ENCODE results near the gene PRKG1.

PRKG1 gene

DNA sequence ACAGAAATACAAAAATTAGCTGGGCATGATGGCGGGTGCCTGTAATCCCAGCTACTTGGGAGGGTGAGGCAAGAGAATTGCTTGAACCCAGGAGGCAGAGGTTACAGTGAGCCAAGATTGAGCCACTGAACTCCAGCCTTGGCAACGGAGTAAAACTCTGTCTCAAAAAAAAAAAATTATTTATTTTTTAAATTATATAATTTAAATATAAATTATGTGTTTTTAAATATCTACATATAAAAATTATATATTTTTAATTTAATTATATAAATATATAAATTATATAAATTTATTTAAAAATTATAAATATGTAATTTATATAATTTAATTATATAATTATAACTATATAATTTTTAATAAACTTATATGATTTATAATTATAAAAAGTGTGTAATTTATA lies 51.2 kb downstream of the PRKG1 start:
- Histone ChIP-seq H3K4me1 (ENCODE audit: control insufficient read depth in 5 of 5, insufficient read depth in 5 of 5, low read length in 5 of 5) (no peaks in the 10 kb centered on the region), H3K27me3 (ENCODE audit: control insufficient read depth in 5 of 5, insufficient read depth in 4 of 5, low read length in 5 of 5) (no peaks in the 10 kb centered on the region)

DNA sequence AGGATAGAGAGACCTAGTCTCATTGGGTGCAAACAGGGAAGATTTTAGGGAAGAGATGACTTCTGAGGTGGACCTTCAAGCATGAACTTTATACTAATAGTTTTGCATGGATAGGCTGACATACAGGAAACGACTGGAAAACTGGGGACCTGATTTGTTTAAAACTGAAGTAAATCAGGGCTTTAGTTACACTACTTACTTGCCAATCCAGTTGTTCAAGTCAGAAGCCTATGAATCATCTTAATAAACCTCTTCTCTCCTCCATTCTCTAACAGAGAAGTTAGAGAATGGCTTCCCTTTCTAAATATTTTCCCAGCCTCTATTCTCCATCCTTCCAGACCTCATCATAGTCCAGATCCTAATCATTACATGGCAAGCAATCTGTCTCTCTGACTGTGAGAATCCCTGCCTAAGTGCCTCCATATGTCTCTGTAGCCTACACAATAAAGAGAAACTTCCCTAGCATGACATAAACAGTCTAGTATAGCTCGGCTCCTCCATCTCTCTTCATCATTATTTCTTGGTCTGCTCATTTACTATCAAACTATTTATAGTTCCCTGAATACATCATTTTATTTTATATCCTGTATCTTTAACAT lies 55.8 kb downstream of the PRKG1 start:
- Histone ChIP-seq H3K27ac (ENCODE audit: low read depth, low read length) (no peak overlapping the region), H3K9ac (ENCODE audit: low read length in 5 of 5) (no peak overlapping the region), H3K36me3 (ENCODE audit: control insufficient read depth in 5 of 5, insufficient read depth in 5 of 5, low read length in 5 of 5) (no peaks in the 10 kb centered on the region), H3K4me3 (ENCODE audit: low read depth in 1 of 5, low read length in 5 of 5) (no peak overlapping the region), H3K4me1 (ENCODE audit: control insufficient read depth in 5 of 5, insufficient read depth in 5 of 5, low read length in 5 of 5) (no peaks in the 10 kb centered on the region), H3K9me3 (ENCODE audit: control insufficient read depth in 5 of 5, low read length in 5 of 5) (peaks cover 0 to 4% (median 0%) of the 10 kb centered on the region in 5 donors), H3K27me3 (ENCODE audit: control insufficient read depth in 5 of 5, insufficient read depth in 4 of 5, low read length in 5 of 5) (no peaks in the 10 kb centered on the region)

More for the DNA sequence above, 51.2 kb downstream of the PRKG1 start:
- H3K9ac ChIP-seq (ENCODE audit: low read length in 5 of 5): no peak overlapping the region
- H3K4me3 ChIP-seq (ENCODE audit: low read depth in 1 of 5, low read length in 5 of 5): no peak overlapping the region
- H3K9me3 ChIP-seq (ENCODE audit: control insufficient read depth in 5 of 5, low read length in 5 of 5): peaks cover 0 to 4% (median 0%) of the 10 kb centered on the region in 5 donors
- no peaks in the 10 kb centered on the region for H3K36me3 ChIP-seq (ENCODE audit: control insufficient read depth in 5 of 5, insufficient read depth in 5 of 5, low read length in 5 of 5)
- no peak overlapping the region for H3K27ac ChIP-seq (ENCODE audit: low read depth, low read length)

DNA sequence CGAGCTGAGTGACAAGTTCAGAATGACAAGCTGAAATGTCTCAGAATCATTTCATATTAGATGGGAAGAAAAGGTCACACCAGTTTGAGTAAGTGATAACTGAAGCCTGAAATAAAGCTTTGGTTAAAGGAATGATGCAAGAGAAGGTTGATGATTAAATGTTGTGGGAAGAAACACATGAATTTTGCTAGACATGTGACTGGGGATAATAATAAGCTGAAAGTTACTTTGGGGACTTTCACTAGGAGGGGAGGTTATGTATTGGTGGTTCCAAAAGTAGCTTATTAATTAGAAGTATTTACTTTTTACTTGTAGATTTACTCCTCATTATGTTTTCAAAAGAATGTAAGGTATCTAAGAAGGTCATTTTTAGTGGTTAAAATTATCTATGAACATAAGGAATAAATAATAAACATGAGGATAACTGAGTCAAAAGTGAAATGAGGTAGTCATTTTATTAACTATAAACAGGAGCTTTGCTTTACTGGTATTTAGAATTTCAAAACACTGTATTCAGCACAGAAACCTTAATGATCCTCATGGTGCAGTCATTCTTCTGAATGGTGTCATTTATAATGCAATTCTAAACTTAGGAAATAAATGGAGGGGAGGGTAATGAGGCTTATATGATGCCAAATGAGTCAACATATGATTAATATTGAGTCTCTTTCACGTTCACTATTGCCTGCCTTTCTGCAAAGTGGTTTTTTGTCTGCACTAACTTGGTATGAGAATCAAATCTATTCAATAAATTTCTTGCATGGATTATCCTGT lies 63.7 kb downstream of the PRKG1 start:
- Histone ChIP-seq H3K4me1 (ENCODE audit: control insufficient read depth in 5 of 5, insufficient read depth in 5 of 5, low read length in 5 of 5) (no peaks in the 10 kb centered on the region), H3K4me3 (ENCODE audit: low read depth in 1 of 5, low read length in 5 of 5) (no peak overlapping the region), H3K9me3 (ENCODE audit: control insufficient read depth in 5 of 5, low read length in 5 of 5) (no peaks in the 10 kb centered on the region), H3K27ac (ENCODE audit: low read depth, low read length) (no peak overlapping the region), H3K36me3 (ENCODE audit: control insufficient read depth in 5 of 5, insufficient read depth in 5 of 5, low read length in 5 of 5) (no peaks in the 10 kb centered on the region), H3K9ac (ENCODE audit: low read length in 5 of 5) (no peak overlapping the region), H3K27me3 (ENCODE audit: control insufficient read depth in 5 of 5, insufficient read depth in 4 of 5, low read length in 5 of 5) (no peaks in the 10 kb centered on the region)

DNA sequence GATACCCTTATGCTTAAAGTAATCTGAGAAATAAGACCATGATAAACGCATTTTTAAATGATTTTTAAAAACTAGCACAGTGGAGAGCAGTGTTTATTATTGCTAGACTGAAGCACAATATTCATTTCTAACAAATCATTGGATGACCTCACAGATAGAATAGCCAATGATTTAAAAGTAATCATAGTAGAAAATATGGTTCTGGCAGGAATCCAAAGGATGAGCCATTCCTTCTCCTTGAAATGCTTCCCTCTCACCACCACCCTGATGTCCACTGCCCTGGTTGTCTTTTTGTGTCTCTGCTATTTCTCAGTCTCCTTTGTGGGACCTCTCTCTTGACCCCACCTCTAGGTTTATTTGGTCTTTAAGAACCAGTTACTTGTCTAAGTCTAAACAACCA lies 64.9 kb downstream of the PRKG1 start:
- Histone ChIP-seq H3K4me3 (ENCODE audit: low read depth in 1 of 5, low read length in 5 of 5) (no peak overlapping the region), H3K4me1 (ENCODE audit: control insufficient read depth in 5 of 5, insufficient read depth in 5 of 5, low read length in 5 of 5) (no peaks in the 10 kb centered on the region), H3K27me3 (ENCODE audit: control insufficient read depth in 5 of 5, insufficient read depth in 4 of 5, low read length in 5 of 5) (no peaks in the 10 kb centered on the region), H3K27ac (ENCODE audit: low read depth, low read length) (no peak overlapping the region), H3K9me3 (ENCODE audit: control insufficient read depth in 5 of 5, low read length in 5 of 5) (no peaks in the 10 kb centered on the region), H3K36me3 (ENCODE audit: control insufficient read depth in 5 of 5, insufficient read depth in 5 of 5, low read length in 5 of 5) (no peaks in the 10 kb centered on the region), H3K9ac (ENCODE audit: low read length in 5 of 5) (no peak overlapping the region)

DNA sequence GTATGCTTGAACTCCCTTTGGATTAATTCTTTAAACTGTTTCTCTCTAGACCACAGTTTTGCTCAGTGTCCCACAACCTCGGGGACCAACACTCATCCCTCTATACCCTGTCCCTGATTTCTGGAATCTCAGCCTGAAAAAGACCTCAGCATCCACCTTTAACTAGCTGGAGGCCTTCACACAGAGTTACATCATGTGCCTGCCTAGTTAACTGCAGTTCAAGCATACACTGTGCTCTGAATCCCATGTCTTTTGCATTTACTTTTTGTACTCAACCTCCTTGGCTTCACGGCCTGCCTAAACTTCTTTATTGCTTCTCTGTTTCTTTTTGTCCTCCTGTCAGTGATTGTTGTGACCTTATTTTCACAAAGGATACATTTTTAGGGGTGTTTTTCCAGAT lies 66.7 kb downstream of the PRKG1 start:
- no peaks in the 10 kb centered on the region for H3K4me1 ChIP-seq (ENCODE audit: control insufficient read depth in 5 of 5, insufficient read depth in 5 of 5, low read length in 5 of 5)
- H3K9me3 ChIP-seq (ENCODE audit: control insufficient read depth in 5 of 5, low read length in 5 of 5): no peaks in the 10 kb centered on the region
- no peak overlapping the region for H3K27ac ChIP-seq (ENCODE audit: low read depth, low read length)
- H3K36me3 ChIP-seq (ENCODE audit: control insufficient read depth in 5 of 5, insufficient read depth in 5 of 5, low read length in 5 of 5): no peaks in the 10 kb centered on the region
- H3K9ac ChIP-seq (ENCODE audit: low read length in 5 of 5): no peak overlapping the region
- no peaks in the 10 kb centered on the region for H3K27me3 ChIP-seq (ENCODE audit: control insufficient read depth in 5 of 5, insufficient read depth in 4 of 5, low read length in 5 of 5)
- H3K4me3 ChIP-seq (ENCODE audit: low read depth in 1 of 5, low read length in 5 of 5): no peak overlapping the region

DNA sequence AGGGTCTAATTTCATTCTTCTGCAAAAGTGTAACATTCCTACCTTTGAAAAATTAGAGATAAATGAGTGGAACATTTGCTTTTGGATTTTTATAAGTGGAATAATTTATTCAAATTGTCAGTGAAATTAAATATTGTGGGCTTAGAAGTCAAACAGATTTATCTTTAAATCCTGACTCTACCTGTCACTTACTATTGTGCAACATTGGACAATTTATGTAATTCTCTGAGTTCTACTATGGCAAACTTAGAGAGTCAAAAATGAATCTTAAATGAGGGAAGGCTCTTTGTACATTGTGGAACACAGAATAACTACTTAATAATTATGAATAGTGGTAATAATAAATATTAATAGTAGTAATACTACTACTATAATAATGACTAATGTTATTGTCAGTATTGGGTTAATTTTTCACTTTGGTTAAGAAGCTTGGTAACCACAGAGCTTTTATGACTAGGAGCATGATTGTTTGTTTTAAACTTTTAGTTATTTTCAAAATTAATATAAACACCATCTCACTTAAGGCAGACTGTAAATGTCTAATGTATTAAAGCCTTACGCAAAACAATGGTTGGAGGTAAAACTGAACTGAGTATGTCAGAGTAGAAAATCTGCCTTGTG lies 70.0 kb downstream of the PRKG1 start:
- H3K27ac ChIP-seq (ENCODE audit: low read depth, low read length): no peak overlapping the region
- no peaks in the 10 kb centered on the region for H3K4me1 ChIP-seq (ENCODE audit: control insufficient read depth in 5 of 5, insufficient read depth in 5 of 5, low read length in 5 of 5)
- no peaks in the 10 kb centered on the region for H3K27me3 ChIP-seq (ENCODE audit: control insufficient read depth in 5 of 5, insufficient read depth in 4 of 5, low read length in 5 of 5)
- no peaks in the 10 kb centered on the region for H3K36me3 ChIP-seq (ENCODE audit: control insufficient read depth in 5 of 5, insufficient read depth in 5 of 5, low read length in 5 of 5)
- no peak overlapping the region for H3K9ac ChIP-seq (ENCODE audit: low read length in 5 of 5)
- H3K4me3 ChIP-seq (ENCODE audit: low read depth in 1 of 5, low read length in 5 of 5): no peak overlapping the region
- H3K9me3 ChIP-seq (ENCODE audit: control insufficient read depth in 5 of 5, low read length in 5 of 5): no peaks in the 10 kb centered on the region

DNA sequence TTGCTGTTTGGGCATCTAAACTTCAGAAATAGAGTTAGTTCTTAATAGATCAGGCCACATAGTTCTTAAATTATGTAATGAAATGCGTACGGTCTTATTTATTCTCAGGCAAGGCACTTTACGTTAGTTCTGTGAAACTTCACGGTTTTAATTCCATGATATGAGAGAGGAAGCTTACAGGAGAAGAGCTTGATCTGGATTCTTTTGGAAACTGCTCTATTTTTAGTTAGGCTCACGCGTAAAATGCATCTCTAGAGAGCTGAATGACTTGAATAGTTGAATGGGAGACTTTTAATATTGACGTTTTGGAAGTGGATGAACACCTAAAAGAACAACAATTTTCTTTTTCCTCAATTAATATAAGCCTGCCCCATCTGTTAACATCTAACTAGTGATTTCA lies 71.1 kb downstream of the PRKG1 start:
- no peaks in the 10 kb centered on the region for H3K9me3 ChIP-seq (ENCODE audit: control insufficient read depth in 5 of 5, low read length in 5 of 5)
- H3K36me3 ChIP-seq (ENCODE audit: control insufficient read depth in 5 of 5, insufficient read depth in 5 of 5, low read length in 5 of 5): no peaks in the 10 kb centered on the region
- no peaks in the 10 kb centered on the region for H3K27me3 ChIP-seq (ENCODE audit: control insufficient read depth in 5 of 5, insufficient read depth in 4 of 5, low read length in 5 of 5)
- H3K27ac ChIP-seq (ENCODE audit: low read depth, low read length): no peak overlapping the region
- no peak overlapping the region for H3K4me3 ChIP-seq (ENCODE audit: low read depth in 1 of 5, low read length in 5 of 5)
- H3K9ac ChIP-seq (ENCODE audit: low read length in 5 of 5): no peak overlapping the region
- no peaks in the 10 kb centered on the region for H3K4me1 ChIP-seq (ENCODE audit: control insufficient read depth in 5 of 5, insufficient read depth in 5 of 5, low read length in 5 of 5)

DNA sequence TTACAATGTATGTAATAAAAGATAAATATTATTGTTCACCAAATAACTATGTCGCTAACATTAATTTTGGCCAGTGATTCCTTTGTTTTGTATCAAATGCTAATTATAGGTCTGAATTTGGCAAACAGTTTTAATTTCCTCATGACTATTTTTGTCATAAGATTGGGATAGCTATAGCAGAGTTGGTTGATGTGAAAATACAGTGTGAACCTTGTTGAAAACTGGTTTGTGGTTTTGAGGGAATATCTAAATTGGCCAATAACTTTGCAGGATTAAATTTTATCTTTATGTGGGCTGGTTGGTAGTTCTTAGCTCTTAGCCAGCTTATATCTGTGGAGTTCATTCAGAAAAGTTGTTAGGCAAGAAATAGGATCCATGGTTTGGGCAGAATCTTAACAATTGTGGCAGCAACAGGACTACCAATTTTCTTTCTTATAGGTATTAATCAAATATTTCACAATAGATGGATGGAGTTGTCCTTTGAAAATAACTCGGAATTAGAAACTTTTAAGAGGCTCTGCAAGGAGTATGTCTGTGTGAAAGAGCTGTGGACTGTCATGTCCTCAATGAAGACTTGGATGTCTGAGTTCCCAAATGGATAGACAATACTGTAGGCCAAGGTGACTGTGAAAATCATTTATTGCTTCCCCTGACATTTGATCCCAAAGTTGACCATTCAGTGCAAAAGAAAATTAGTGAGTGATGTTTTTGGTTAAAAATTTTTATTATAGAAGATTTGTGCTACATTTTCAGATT lies 73.5 kb downstream of the PRKG1 start:
- Histone ChIP-seq H3K27ac (ENCODE audit: low read depth, low read length) (no peak overlapping the region), H3K4me1 (ENCODE audit: control insufficient read depth in 5 of 5, insufficient read depth in 5 of 5, low read length in 5 of 5) (no peaks in the 10 kb centered on the region), H3K9ac (ENCODE audit: low read length in 5 of 5) (no peak overlapping the region), H3K27me3 (ENCODE audit: control insufficient read depth in 5 of 5, insufficient read depth in 4 of 5, low read length in 5 of 5) (no peaks in the 10 kb centered on the region), H3K36me3 (ENCODE audit: control insufficient read depth in 5 of 5, insufficient read depth in 5 of 5, low read length in 5 of 5) (no peaks in the 10 kb centered on the region), H3K4me3 (ENCODE audit: low read depth in 1 of 5, low read length in 5 of 5) (no peak overlapping the region), H3K9me3 (ENCODE audit: control insufficient read depth in 5 of 5, low read length in 5 of 5) (no peaks in the 10 kb centered on the region)

GRCh38 chr10:51156926-51157325 lies 82.6 kb downstream of the PRKG1 start:
- no peak overlapping the region for H3K9ac ChIP-seq (ENCODE audit: low read length in 5 of 5)
- H3K4me3 ChIP-seq (ENCODE audit: low read depth in 1 of 5, low read length in 5 of 5): no peak overlapping the region
- no peaks in the 10 kb centered on the region for H3K27me3 ChIP-seq (ENCODE audit: control insufficient read depth in 5 of 5, insufficient read depth in 4 of 5, low read length in 5 of 5)
- H3K4me1 ChIP-seq (ENCODE audit: control insufficient read depth in 5 of 5, insufficient read depth in 5 of 5, low read length in 5 of 5): no peaks in the 10 kb centered on the region
- H3K9me3 ChIP-seq (ENCODE audit: control insufficient read depth in 5 of 5, low read length in 5 of 5): no peaks in the 10 kb centered on the region
- no peak overlapping the region for H3K27ac ChIP-seq (ENCODE audit: low read depth, low read length)
- H3K36me3 ChIP-seq (ENCODE audit: control insufficient read depth in 5 of 5, insufficient read depth in 5 of 5, low read length in 5 of 5): no peaks in the 10 kb centered on the region

DNA sequence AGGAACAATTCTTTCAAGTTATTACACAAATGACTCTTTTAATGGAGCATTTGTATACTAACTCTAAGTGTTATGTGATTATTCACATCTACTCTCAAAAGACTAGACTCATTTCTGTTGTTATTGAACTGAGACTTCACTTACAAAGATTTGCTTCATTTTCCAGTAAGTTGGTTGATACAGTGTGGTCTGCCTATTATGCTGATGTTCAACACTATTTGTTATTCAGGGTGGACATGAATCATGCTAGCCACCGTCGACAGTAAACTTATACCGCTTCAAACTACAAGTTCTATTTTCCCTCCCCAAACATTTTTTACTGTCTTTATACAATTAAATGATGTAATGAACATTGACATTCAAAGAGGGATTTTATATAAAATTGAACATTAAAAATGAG lies 84.5 kb downstream of the PRKG1 start:
- Histone ChIP-seq H3K9ac (ENCODE audit: low read length in 5 of 5) (no peak overlapping the region), H3K36me3 (ENCODE audit: control insufficient read depth in 5 of 5, insufficient read depth in 5 of 5, low read length in 5 of 5) (no peaks in the 10 kb centered on the region), H3K4me1 (ENCODE audit: control insufficient read depth in 5 of 5, insufficient read depth in 5 of 5, low read length in 5 of 5) (no peaks in the 10 kb centered on the region), H3K4me3 (ENCODE audit: low read depth in 1 of 5, low read length in 5 of 5) (no peak overlapping the region), H3K27me3 (ENCODE audit: control insufficient read depth in 5 of 5, insufficient read depth in 4 of 5, low read length in 5 of 5) (no peaks in the 10 kb centered on the region), H3K9me3 (ENCODE audit: control insufficient read depth in 5 of 5, low read length in 5 of 5) (no peaks in the 10 kb centered on the region), H3K27ac (ENCODE audit: low read depth, low read length) (no peak overlapping the region)

Measured in subcutaneous abdominal adipose tissue (tissue), 5 donors.